Heart left ventricle (tissue), 13 donors: ENCODE measurements around the gene COL6A1.

ENCODE experiments used
- CTCF ChIP-seq, 12 donors: fragments of 200-600 bp; sonication (generic) in 4 of 12; IDR thresholded peaks; one replicate each; pipeline versions ENCODE4 v1.5.0 to v1.8.0; 2018 to 2022; ENCODE audit warnings: antibody characterized with exemption in 12 of 12, mild to moderate bottlenecking in 5 of 12
- POLR2A ChIP-seq, 2 donors: fragments of 450-650 bp; IDR thresholded peaks; one replicate each; pipeline ENCODE4 v1.6.1; 2017; ENCODE audit warnings: antibody characterized with exemption in 2 of 2, mild to moderate bottlenecking in 2 of 2, moderate library complexity in 2 of 2
- donor health status: ischemic (EF 13 %, LVEDD 7.1; RV severe dilation, severe dysfunction).
- donor health status: DM: no; HTN: yes; CAD: no.
- donor health status: DM: no; HTN: no; CAD: no.
- donor health status: ischemic (EF 25% LVEDD 6.9; RV normal size, moderate dysfunction).
- donor health status: ischemic (EF 25% LVEDD 5.7; RV mildly dilated, moderate dysfunction).
- donor health status: ischemic (EF 35%, LVEDD 5.7; RV mildly dilated, moderate dysfunction).
- donor health status: nonischemic (EF 11% LVEDD 7.7; RV severe dilation, severe dysfunction).
- donor health status: DM: yes; HTN: yes; CAD: no.
- donor health status: PGD.
- donor health status: ischemic (EF 29% LVEDD 5.4; RV normal size, mild dysfunction).
- donor health status: nonischemic (EF 23%, LVEDD 6.1; RV moderate dilation, normal function).

- TF ChIP-seq CTCF (IDR thresholded peaks at IDR 0.05) (no peak), POLR2A (IDR thresholded peaks at IDR 0.05) (no peak)
These were observed 46.4 kb downstream of the COL6A1 start for GRCh38 chr21:46027851-46028493.
